Heart left ventricle (tissue), 16 donors: ENCODE data around the gene TOMM6. TPM values are rescaled to one million over a fixed set of nuclear protein-coding genes. Genes with fewer than 3 reads are reported as not detected.

Experiments
- ATAC-seq, 4 donors: fragments of 200-7000 bp; cut with Tn5 transposase; one replicate each; pipeline ENCODE4 v1.9.1; 2020 to 2022; ENCODE audit warnings: moderate library complexity in 4 of 4, mild to moderate bottlenecking in 3 of 4, moderate number of reproducible peaks in 1 of 4
- DNase-seq, 5 donors: peaks; one replicate each; pipeline ENCODE4 v3.0.0-alpha.2; 2020
- H3K27ac ChIP-seq, 12 donors: fragments of 200-600 bp; sonication (generic) in 4 of 12; one replicate each; pipeline versions ENCODE4 v1.5.0 to v1.8.0; 2016 to 2022; ENCODE audit warnings: mild to moderate bottlenecking in 2 of 12
- H3K27me3 ChIP-seq, 9 donors: fragments of 200-600 bp; sonication (generic) in 2 of 9; one replicate each; pipeline versions ENCODE4 v1.5.1 to v1.8.0; 2016 to 2022; ENCODE audit warnings: mild to moderate bottlenecking in 3 of 9
- H3K36me3 ChIP-seq, 9 donors: fragments of 200-600 bp; sonication (generic) in 2 of 9; one replicate each; pipeline versions ENCODE4 v1.5.0 to v1.8.0; 2018 to 2022; ENCODE audit warnings: mild to moderate bottlenecking in 2 of 9
- H3K4me1 ChIP-seq, 12 donors: fragments of 200-600 bp; sonication (generic) in 4 of 12; one replicate each; pipeline versions ENCODE4 v1.5.0 to v1.8.0; 2016 to 2022; ENCODE audit warnings: mild to moderate bottlenecking in 3 of 12
- H3K4me3 ChIP-seq, 12 donors: fragments of 200-600 bp; sonication (generic) in 4 of 12; one replicate each; pipeline versions ENCODE4 v1.5.0 to v1.8.0; 2017 to 2022; ENCODE audit warnings: mild to moderate bottlenecking in 9 of 12, moderate library complexity in 4 of 12
- H3K9me3 ChIP-seq, 12 donors: fragments of 200-600 bp; sonication (generic) in 4 of 12; one replicate each; pipeline versions ENCODE4 v1.5.0 to v1.8.0; 2016 to 2022; ENCODE audit warnings: mild to moderate bottlenecking in 1 of 12
- POLR2A ChIP-seq, 2 donors: fragments of 450-650 bp; IDR thresholded peaks; one replicate each; pipeline ENCODE4 v1.6.1; 2017; ENCODE audit warnings: antibody characterized with exemption in 2 of 2, mild to moderate bottlenecking in 2 of 2, moderate library complexity in 2 of 2
- WGBS, 4 donors: extraction: QIAGEN DNeasy Blood & Tissue Kit in 2 of 4; methylation state at CpG; one replicate each; pipeline versions ENCODE4 v1.1.5 to v1.1.7; 2013 to 2018; 5-methylcytosine and 5-hydroxymethylcytosine counted together
- intact Hi-C, 10 donors: fragments of 100-400 bp; cut with DNase I; formaldehyde crosslinking; loops; one replicate each; pipeline versions ENCODE4 v1.11.1 to v1.14.2; 2022
- polyA plus RNA-seq, 2 donors: library from polyadenylated mRNA; stranded (reverse); fragments of 200-250 nt; gene quantifications; one replicate each; pipeline ENCODE4 v1.2.3, GENCODE V29; 2013
- total RNA-seq, 9 donors: library from RNA; depleted of rRNA in 2 of 9; stranded (reverse); fragments of >200 nt in 2 of 9; fragmentation: NEBNext Ultra II Directional in 3 of 9; extraction: Animal tissue kit (Norgen Biotek cat#: 25700) in 3 of 9; gene quantifications; one replicate each; pipeline versions ENCODE4 v1.1.0 to v1.2.4, GENCODE V29; 2016 to 2023
- TF ChIP-seq, protein P1 (sequence below), 12 donors: fragments of 200-600 bp; sonication (generic) in 4 of 12; IDR thresholded peaks; one replicate each; pipeline versions ENCODE4 v1.5.0 to v1.8.0; 2018 to 2022; ENCODE audit warnings: antibody characterized with exemption in 12 of 12, mild to moderate bottlenecking in 5 of 12
- donor health status: ischemic (EF 13 %, LVEDD 7.1; RV severe dilation, severe dysfunction).
- donor health status: healthy with polysubstance abuse.
- donor health status: DM: no; HTN: yes; CAD: no.
- donor health status: DM: no; HTN: no; CAD: no.
- donor health status: ischemic (EF 25% LVEDD 6.9; RV normal size, moderate dysfunction).
- donor health status: ischemic (EF 25% LVEDD 5.7; RV mildly dilated, moderate dysfunction).
- donor health status: healthy.
- donor health status: DM: yes; HTN: yes; CAD: no.
- donor health status: ischemic (EF 35%, LVEDD 5.7; RV mildly dilated, moderate dysfunction).
- donor health status: nonischemic (EF 11% LVEDD 7.7; RV severe dilation, severe dysfunction).
- donor health status: DM: yes; HTN: yes; CAD: no.
- donor health status: PGD.
- donor health status: ischemic (EF 29% LVEDD 5.4; RV normal size, mild dysfunction).
- donor health status: nonischemic (EF 23%, LVEDD 6.1; RV moderate dilation, normal function).

The TOMM6 gene
- total and polyA plus RNA-seq, 11 donors = 158 to 277 (median 182) TPM

DNA sequence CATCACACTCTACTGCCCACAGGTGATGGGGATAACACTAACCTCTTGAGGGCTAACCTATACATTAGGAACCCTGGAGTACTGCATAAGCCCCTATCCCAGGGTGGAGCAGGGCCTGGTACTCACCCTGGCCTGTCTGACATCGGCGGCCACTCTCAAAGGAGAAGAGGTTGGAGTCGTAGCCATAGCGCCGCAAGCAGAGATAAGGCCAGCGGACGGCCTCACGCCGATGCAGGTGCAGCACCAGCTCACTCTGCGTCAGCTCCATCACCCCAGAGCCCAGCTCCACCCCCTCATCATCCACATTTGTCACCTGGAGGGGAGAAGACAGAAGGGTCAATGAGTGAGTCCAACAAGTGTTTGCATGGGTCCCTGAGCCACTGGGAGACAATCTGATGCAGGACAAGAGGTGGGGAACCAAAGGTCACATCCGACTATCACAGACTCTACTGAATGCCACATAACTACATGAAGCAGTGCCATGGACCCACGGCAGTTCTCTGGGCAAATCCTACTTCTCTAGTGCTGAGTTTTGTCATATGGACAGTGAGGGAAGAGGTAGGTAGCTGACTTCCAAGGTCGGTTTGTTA lies 12.1 kb upstream of the TOMM6 start:
- TF ChIP-seq, protein P1, sequence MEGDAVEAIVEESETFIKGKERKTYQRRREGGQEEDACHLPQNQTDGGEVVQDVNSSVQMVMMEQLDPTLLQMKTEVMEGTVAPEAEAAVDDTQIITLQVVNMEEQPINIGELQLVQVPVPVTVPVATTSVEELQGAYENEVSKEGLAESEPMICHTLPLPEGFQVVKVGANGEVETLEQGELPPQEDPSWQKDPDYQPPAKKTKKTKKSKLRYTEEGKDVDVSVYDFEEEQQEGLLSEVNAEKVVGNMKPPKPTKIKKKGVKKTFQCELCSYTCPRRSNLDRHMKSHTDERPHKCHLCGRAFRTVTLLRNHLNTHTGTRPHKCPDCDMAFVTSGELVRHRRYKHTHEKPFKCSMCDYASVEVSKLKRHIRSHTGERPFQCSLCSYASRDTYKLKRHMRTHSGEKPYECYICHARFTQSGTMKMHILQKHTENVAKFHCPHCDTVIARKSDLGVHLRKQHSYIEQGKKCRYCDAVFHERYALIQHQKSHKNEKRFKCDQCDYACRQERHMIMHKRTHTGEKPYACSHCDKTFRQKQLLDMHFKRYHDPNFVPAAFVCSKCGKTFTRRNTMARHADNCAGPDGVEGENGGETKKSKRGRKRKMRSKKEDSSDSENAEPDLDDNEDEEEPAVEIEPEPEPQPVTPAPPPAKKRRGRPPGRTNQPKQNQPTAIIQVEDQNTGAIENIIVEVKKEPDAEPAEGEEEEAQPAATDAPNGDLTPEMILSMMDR (IDR thresholded peaks at IDR 0.05) = no peak
- no peak for TF ChIP-seq POLR2A (IDR thresholded peaks at IDR 0.05)
- Histone ChIP-seq H3K27ac (no peak overlapping the region), H3K9me3 (no peaks in the 10 kb centered on the region), H3K27me3 (no peaks in the 10 kb centered on the region), H3K4me1 (peaks cover 0 to 27% (median 10%) of the 10 kb centered on the region in 12 donors), H3K4me3 (no peak overlapping the region), H3K36me3 (peaks cover 0 to 74% (median 65%) of the 10 kb centered on the region in 9 donors)
- ATAC-seq (no peak), DNase-seq (no peak)
- intact Hi-C loops = loop anchor here in 8 of 10 donors (2.0 to 10.0 kb wide), 11 partner anchors 38 to 442 kb away; partner anchors contain the start of genes TFEB (in 5 of the 8) and MRPS10 (in 1 of the 8)
- 82 to 86% (median 85%) methylated on average over 13 of the region's 13 CpGs for WGBS, 4 donors

DNA sequence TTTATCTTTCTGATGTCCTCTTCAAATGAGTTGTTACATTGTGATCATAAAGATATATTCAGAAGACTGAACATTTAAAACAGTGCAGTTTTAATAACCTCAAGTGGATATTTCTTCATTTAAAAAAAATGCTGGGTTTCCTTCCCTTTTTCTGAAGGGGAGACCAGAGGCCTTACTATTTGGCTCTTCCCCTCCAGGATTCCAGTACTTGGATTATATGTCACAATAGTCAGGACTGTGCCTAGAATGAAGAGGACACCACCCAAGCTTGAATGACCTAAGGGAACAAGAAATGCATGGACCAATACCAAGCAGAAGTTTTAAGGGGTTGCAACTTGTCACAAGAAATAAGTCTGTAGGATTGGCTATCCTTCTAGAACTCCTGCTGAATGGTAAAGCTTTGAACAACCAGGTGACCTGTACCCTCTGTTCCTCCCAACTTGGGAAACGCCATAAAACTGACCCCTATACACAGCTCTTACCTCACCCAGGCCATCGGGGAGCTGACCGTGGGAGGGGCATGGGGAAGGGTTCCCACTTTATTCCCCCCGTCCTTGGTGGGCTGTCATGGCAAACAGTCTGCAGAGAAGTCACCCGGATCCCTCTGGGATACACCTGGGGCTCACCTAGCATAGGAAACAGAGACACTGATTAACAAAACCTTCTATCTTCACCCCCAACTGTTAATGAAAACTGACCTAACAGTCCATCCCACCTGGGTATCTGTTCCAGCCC lies 9.8 kb upstream of the TOMM6 start:
- ATAC-seq = no peak
- Histone ChIP-seq H3K27ac (peak overlapping the region in 1 of 12 donors; percentile 46), H3K4me1 (peaks cover 3 to 41% (median 21%) of the 10 kb centered on the region in 12 donors), H3K36me3 (peaks cover 0 to 50% (median 45%) of the 10 kb centered on the region in 9 donors), H3K4me3 (peak overlapping the region in 1 of 12 donors; percentile 1), H3K9me3 (no peaks in the 10 kb centered on the region), H3K27me3 (no peaks in the 10 kb centered on the region)
- no peak for DNase-seq
- intact Hi-C loops = loop anchor here in 8 of 10 donors (2.0 to 10.0 kb wide), 13 partner anchors 40 to 440 kb away; partner anchors contain the start of genes TFEB (in 6 of the 8) and MRPS10 (in 1 of the 8)
- TF ChIP-seq POLR2A (IDR thresholded peaks at IDR 0.05) = no peak
- TF ChIP-seq, protein P1 (IDR thresholded peaks at IDR 0.05) = no peak
- 77 to 91% (median 87%) methylated on average over 5 of the region's 5 CpGs for WGBS, 4 donors

GRCh38 chr6:41778895-41779294 lies 8.6 kb upstream of the TOMM6 start:
- Histone ChIP-seq H3K4me1 (peaks cover 3 to 45% (median 22%) of the 10 kb centered on the region in 12 donors), H3K4me3 (peak overlapping the region in 10 of 12 donors; percentile 64 to 96 (median 79)), H3K27ac (peak overlapping the region in 3 of 12 donors; percentile 62 to 97 (median 94)), H3K36me3 (peaks cover 0 to 41% (median 33%) of the 10 kb centered on the region in 9 donors), H3K27me3 (no peaks in the 10 kb centered on the region), H3K9me3 (no peaks in the 10 kb centered on the region)
- intact Hi-C loops = loop anchor here in 9 of 10 donors (1.0 to 10.0 kb wide), 12 partner anchors 42 to 438 kb away; partner anchors contain the start of genes TFEB (in 6 of the 9) and MRPS10 (in 1 of the 9)
- 28 to 36% (median 29%) methylated on average over 6 of the region's 6 CpGs for WGBS, 4 donors
- no peak for TF ChIP-seq POLR2A (IDR thresholded peaks at IDR 0.05)
- TF ChIP-seq, protein P1 (IDR thresholded peaks at IDR 0.05) = no peak
- DNase-seq (no peak), ATAC-seq (no peak)

DNA sequence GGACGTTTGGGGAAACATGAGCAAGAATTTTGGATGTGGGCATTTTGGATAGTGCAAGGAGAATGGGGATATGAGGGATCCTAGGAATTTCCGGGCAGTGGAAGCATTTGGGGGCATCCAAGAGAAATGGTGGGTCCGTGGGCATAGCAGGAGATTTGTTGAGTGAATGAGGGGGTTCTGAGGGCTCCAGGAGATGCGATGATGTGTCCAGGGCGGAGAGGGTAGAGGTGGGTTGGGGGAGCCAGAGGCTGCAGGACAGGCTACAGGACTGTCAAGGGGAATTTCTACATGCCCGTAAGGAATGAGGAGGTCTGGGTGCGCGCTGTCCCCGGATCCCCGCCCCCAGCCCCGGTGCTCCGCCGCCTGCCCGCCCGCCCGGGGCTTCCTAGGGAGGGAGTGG lies 8.2 kb upstream of the TOMM6 start:
- 1 to 3% (median 2%) methylated on average over 10 to 16 of the region's 16 CpGs for WGBS, 4 donors

More for the DNA sequence above, 8.2 kb upstream of the TOMM6 start:
- Histone ChIP-seq H3K4me3 (peak overlapping the region; percentile 61 to 96 (median 79)), H3K9me3 (no peaks in the 10 kb centered on the region), H3K4me1 (peaks cover 3 to 50% (median 23%) of the 10 kb centered on the region in 12 donors), H3K27me3 (no peaks in the 10 kb centered on the region), H3K36me3 (peaks cover 0 to 39% (median 29%) of the 10 kb centered on the region in 9 donors), H3K27ac (peak overlapping the region in 11 of 12 donors; percentile 21 to 97 (median 60))
- intact Hi-C loops = loop anchor here in 9 of 10 donors (1.0 to 10.0 kb wide), 12 partner anchors 42 to 438 kb away; partner anchors contain the start of genes TFEB (in 6 of the 9) and MRPS10 (in 1 of the 9)
- no peak for TF ChIP-seq POLR2A (IDR thresholded peaks at IDR 0.05)
- DNase-seq (no peak), ATAC-seq (no peak)
